GM18526 (cell line): Measurements from ENCODE around the gene PDE9A.

Source experiments
- POLR2A ChIP-seq: IDR thresholded peaks from 3 replicates; pipeline ENCODE4 v1.6.1; 2011; ENCODE audit not compliant: insufficient read length; ENCODE audit errors: extremely low read depth

Gene PDE9A

DNA sequence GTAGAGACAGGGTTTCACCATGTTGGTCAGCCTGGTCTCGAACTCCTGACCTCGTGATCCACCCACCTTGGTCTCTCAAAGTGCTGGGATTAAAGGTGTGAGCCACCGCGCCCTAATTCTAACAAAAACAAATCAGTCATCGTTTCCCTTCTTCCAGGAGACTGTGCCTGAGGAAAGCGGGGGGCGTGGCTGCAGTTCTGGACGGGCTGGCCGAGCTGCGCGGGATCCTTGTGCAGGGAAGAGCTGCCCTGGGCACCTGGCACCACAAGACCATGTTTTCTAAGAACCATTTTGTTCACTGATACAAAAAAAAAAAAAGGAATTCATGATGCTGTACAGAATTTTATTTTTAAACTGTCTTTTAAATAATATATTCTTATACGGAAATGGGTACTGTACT is 121.7 kb downstream of the PDE9A start:
- no peak for TF ChIP-seq POLR2A

DNA sequence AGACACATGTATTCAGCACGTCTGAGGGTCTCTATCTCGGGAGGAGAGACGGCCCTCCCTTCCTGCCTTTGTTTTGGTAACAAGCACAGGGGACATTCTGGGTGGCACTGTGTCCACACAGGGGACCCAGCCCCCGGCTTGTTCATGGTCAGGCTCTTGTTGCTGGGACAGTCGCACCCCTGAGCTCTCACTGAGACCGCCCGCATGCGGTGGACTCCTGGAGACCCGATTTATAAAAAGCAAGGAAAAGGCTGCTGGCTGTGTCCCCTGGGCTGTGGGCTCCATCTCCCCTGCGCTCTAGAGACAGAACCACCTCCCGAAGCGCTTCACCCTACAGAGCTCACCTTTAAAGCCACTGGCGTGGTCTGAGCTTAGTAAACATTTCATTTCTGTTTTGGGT is 122.5 kb downstream of the PDE9A start:
- TF ChIP-seq POLR2A, result no peak

DNA sequence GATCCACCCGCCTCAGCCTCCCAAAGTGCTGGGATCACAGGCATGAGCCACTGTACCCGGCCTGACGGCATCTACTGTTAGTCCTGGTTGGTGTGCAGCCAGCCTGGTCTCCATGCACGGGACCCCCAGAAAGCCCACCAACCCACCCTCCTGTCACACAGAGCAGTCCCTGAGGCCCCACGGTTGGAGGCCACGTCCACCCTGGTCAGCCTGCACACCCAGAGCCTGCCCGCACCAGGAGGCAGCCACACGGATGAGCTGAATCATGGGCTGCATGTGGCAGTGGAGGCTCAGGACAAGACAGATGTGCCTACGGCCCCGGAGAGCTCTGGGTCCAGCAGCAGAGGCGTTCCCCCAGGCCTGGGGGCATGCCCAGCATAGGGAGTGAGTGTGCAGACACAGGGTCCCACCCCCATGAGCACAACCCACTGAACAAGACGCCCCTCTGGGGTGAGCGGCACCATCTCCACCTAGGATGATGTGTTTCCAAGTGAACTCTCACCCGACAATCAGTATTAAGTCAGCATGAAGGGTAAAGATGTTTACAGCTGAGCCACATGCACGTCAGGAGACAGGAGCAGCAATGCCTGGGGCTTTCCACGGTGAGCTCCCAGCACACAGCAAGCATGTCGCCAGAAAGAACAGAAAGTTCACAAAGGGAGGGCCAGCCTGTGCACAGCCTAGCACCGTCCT is 123.8 kb downstream of the PDE9A start:
- no peak for TF ChIP-seq POLR2A

DNA sequence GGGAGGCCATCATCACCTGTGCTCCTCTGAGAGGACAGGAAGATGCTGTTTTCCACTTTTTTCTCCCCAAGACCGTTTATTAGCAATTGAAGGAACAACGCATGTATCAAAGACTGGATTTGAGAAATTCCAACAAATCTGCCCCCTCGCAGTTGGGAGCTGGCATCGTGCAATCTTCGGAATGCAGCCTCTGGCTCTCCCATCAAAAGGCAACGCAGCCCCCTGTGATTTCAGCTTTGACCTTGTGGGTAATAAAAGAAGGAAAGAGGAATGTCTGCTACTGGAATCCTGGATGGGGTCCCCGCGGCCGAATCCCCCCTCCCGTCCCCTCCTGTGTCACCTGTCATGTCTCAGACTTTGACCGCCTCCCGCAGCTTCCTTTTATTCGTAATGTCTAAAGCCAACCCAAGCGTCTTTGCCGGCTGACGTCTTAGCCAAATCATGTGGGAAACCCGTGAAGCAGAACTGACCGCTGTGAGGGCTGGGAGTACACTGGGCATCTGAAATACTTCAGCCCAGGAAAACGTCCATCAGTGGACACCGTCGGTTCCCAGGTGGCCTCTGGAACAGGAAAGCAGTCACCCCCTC is 124.4 kb downstream of the PDE9A start:
- no peak for TF ChIP-seq POLR2A

DNA sequence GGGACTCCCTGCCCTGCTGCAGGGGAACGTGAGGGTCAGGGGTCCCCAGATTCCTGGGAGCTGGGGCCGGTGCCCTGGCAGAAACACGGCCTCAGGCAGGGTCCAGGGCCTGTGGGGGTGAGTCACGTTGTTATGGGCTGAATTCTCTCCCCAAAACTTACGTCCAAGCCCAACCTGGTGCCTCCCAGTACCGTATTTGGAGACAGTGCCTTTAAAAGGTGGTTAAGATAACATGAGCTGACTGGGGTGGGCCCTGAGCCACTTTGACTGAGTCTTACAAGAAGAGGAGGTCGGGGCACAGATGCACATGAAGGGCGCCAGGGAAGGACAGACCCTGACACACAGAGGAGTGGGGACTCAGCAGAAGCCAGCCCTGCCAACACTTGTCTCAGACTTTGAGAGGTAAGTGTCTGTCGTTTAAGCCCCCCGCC is 126.0 kb downstream of the PDE9A start:
- TF ChIP-seq POLR2A, result no peak

DNA sequence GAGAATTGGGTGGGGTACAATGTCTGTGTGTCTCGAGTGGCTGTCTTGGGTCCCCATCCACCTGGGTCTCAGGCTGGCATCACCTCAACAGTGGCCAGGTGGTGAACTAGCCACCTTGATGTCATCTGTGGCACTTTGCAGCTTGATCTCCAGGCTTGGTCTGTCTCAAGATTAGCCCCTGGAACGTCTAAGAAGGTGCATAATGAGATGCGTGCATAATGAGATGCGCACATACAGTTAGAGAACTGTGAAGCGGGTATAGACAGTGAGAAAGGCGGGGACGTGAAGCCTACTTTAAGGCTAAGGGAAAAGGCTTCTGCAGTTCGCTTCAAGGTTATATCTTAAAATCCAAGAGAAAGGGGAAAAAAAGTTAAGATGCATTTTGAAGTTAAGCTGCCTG is 127.2 kb downstream of the PDE9A start:
- TF ChIP-seq POLR2A, result no peak

DNA sequence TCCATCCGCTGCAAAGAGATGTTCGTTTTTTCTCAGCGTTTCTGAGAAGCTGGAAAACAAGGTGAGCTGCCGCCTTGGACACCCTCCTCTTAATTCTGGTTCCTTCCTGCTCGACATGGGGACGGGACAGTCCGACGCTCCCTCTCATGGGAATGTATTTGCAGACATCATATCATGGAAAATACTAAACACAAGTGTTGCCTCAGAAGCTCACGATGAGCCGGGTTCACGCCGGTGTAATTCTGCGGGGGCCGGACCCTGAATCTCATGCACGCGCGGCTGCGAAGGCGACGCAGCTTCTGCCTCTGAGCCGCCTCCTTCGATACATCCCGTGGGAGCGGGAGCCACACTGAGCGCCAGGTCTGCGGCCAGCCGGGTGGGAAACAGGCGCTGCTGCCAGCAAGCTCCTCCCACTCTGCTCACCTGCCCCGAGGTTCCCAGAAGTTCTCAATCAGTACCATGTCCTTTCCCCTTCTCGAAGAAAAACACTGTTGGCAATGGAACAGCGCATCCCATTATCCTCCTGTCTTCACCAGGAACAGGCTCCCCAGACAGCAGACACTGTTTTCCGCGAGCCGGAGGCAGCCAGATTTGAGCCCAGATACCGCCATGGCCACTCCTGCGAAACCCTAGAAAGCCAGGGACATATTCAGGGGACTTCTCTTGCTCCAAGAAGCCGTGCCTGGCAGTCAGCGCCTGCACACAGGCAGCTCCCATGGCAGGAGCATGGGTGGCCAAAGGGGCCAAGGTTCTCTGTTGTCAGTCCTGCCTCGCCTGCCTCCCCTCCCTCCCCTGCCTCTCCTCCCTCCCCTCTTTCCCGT is 127.9 kb downstream of the PDE9A start:
- no peak for TF ChIP-seq POLR2A

DNA sequence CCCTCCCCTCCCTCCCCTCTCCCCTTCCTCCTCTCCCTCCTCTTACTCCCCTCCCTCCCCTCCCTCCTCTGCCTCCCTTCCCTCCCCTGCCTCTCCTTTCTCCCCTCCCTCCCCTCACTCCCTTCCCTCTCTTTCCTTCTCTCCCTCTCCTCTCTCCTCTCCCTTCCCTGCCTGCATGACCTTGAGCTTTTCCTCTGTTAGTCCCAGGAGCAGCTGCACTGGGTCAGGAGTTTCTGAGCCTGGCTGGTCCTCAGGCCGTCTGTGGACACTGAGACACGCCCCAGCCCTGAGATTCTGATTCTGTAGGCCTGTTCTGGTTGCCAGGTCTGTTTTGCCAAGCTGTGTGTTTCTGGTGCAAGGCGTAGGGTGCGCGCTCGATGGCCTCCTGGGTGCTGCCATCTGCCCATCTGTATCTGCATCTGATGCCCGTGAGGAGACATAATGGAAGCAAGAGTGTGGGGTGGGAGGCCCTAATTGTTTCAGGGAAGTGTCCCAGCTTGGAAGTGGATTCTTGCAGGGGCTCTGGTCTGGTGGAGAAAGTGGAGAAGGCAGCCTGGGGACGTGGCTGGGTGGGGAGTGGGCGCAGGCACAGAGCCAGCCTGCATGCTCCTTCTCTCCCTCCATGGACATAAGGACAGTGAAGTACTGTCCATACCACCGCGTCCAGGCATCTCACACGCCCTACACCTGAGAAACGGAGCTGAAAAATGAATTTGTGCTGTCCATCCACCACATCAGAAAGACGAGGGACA is 128.7 kb downstream of the PDE9A start:
- TF ChIP-seq POLR2A, result no peak

DNA sequence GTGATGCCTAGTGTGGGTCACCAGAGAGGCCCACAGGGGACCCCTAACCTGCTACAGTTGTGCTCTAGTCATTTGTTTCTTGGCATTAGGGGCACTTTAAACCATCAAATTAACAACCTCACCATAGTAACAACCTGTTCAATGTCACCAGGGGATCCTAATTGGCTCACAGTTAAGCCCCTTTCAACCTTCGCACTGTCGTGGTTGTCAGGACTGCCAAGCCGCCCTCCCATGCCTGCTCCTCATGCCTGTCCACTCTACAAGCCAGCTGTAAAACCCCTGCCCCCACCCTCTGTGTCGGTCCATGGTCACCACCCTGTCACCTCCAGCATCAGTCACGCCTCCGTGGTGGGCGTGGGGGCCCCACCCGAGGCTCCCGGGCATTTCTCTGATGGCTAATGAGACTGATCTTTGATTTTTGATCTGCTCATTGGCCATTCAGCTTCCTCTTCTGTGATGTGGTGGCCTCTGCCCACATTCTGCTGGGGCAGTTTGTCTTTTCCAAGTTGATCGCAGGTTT is 129.4 kb downstream of the PDE9A start:
- no peak for TF ChIP-seq POLR2A

DNA sequence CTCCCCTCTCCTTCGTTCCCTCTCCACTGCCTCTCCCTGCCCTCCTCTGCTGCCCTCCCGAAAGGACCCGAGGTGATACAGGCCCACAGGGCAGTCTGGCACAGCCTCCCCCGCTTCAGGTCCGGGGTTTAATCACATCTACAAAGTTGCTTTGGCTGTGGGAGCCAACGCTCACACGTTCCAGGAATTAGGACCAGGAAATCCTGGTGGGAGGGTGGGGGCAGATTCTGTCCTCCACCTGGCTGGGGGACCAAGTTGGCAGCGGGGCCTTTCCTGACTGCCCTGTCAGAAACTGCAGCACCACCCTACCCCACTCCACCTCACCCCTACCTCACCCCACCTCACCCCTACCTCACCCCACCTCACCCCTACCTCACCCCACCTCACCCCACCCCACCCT is 130.9 kb downstream of the PDE9A start:
- TF ChIP-seq POLR2A, result no peak

DNA sequence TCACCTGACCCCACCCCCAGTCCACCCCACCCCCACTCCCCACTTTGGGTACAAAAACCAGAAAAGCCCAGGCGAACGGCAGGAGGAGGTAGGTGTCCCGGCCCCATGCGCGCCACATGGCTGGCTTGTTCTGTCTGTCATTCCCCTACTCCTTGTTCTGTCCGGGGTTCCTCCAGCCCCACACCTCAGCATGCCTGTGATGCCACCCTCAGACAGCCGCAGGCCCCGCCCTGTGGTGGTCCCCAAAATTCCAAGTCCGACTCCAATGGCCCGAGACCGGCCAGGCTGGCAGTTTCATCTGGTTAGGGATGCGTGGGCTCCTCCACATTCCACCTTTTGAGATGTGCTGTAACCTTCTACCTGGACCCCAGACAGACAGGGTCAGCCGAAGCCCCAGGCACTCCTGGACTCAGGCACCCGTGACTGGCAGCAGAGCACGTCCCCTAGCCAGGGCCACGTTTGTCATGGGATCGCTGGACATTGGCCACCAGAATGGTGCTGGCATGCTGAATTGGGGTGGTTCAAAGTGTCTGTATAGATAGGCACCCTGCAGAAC is 131.6 kb downstream of the PDE9A start:
- TF ChIP-seq POLR2A, result no peak

DNA sequence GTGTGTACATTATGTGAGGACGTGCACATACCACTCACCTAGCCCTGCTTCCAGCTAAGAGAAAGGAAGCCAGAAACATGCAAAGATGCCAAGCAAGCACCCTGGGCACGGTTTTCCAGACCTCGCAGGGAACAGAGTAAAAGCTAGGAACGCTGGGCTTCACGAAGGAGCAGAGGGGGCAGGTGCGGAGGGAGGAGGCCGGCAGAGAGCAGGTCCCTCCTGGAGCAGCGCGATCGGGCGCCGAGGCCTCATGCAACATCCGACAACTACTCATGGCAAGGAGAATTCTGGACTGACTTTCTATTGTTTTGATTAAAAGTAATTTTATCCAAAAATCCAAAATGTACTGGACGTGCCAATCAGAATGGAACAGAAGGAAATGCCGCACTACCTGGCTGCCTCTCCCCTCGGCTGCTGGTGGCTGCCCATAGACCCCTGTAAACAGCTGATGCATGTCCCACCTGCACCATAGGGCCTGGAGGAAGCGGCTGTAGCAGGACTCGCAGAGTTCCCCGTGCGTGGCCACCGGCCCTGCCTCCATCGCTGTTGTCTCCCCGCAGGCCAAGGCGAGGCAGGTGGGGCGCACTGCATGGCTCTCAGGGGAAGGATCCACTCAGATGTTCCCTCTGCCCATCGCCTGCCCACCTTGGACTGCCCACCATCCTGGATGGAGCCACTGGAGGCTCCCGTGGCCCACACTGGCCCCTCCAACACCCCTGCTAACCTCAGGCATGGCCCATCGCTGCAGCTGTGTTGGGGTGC is 132.4 kb downstream of the PDE9A start:
- no peak for TF ChIP-seq POLR2A

DNA sequence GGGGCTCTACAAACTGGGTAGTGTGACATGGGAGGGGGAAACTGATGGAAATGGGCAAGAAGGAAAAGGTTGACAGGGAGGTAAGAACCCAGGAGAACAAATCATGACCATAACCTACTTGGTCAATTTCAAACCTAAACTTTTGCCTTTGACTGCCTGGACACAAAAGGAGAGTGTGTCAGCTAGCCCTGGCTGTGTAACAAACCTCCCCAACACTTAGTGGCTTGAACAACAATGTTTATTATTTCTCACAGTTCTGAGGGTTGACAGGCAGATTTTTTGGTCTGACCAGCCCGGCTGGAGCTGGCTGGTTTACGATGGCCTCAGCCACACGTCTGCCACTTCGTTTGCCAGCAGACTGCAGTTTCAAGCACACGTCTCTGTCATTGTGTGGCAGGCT is 133.5 kb downstream of the PDE9A start:
- no peak for TF ChIP-seq POLR2A

DNA sequence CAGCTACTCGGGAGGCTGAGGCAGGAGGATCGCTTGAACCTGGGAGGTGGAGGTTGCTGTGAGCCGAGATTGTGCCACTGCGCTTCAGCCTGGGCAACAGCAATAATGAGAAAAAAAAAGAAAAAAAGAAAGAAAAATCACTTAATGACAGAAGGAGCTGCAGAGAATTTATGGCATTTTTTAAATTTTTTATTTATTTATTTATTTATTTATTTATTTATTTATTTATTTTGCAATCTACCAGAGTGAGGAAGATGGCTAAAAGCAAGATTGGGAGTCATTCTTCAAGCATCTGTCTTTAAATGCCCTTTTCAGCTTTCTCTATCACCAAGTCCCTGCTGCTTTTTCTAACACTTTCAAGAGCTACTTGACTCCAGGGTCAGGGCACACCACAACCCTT is 134.2 kb downstream of the PDE9A start:
- no peak for TF ChIP-seq POLR2A

DNA sequence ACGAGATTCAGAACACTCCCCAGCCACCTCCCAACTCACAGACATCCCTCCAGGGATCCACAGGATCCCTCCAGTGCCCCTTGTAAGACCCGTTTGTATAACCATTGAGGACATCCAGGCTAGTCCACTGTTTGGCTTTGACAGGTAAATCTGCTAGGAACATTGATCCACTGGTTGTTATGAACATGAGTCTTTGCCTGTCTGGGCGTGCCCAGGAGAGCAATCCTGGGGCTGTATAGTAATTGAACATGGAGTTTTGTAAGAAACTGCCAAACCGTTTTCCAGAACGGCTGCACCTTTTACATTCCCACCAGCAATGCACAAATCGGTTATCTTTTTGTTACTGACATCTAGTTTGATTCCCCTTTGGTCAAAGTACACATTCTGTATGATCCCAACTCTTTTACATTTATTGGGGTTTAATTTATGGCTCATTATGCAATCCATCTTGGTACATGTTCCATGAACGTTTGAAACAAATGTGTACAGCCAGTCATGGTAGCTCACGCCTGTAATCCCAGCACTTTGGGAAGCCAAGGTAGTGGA is 137.2 kb downstream of the PDE9A start:
- TF ChIP-seq POLR2A, result no peak

DNA sequence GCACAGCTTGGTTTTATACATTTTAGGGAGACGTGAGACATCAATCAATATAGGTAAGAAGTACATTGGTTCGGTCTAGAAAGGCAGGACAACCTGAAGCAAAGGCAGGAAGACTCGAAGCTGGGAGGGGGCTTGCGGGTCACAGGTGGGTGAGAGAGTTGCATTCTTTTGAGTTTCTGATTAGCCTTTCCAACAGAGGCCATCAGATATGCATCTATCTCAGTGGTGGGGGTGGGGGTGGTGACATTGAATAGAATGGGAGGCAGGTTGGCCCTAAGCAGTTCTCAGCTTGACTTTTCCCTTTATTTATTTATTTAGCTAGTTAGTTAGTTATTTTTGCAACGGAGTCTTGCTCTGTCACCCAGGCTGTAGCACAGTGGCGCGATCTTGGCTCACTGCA is 140.4 kb downstream of the PDE9A start:
- no peak for TF ChIP-seq POLR2A
